ENCODE data around the gene MRPL36. TPM values are rescaled to one million over a fixed set of nuclear protein-coding genes. Genes with fewer than 3 reads are reported as not detected.

The MRPL36 gene
- total RNA-seq, 4 donors from 2014 or later = 42.6 to 56.1 (median 46.2) TPM

- Histone ChIP-seq H3K27me3 (peaks cover 0 to 50% (median 0%) of the 10 kb centered on the region in 4 donors), H3K36me3 (no peaks in the 10 kb centered on the region), H3K4me1 (no peaks in the 10 kb centered on the region), H3K4me3 (no peak overlapping the region), H3K27ac (replicated peaks in 1 of 4) (no peak overlapping the region), H3K9me3 (no peaks in the 10 kb centered on the region)
- TF ChIP-seq CTCF (IDR thresholded peaks at IDR 0.05) = no peak
- no peak for TF ChIP-seq POLR2AphosphoS5 (IDR thresholded peaks at IDR 0.05)
- no peak for TF ChIP-seq EP300 (IDR thresholded peaks at IDR 0.05)
- no peak for TF ChIP-seq POLR2A (IDR thresholded peaks at IDR 0.05; ENCODE audit: low read depth)
- intact Hi-C loops (cut with DNase I) = loop anchor here (5.0 kb wide), 1 partner anchor 281 kb away; no protein-coding TSS in a partner anchor
- DNase-seq (ENCODE audit: extremely low spot score) = no peak
- 76% methylated on average over 10 of the region's 11 CpGs for WGBS
Observed at GRCh38 chr5:1761453-1761755, 38.2 kb downstream of the MRPL36 start.

GRCh38 chr5:1760656-1761452 is 38.8 kb downstream of the MRPL36 start:
- DNase-seq (ENCODE audit: extremely low spot score) = no peak
- TF ChIP-seq CTCF (IDR thresholded peaks at IDR 0.05) (no peak), EP300 (IDR thresholded peaks at IDR 0.05) (no peak), POLR2AphosphoS5 (IDR thresholded peaks at IDR 0.05) (no peak), POLR2A (IDR thresholded peaks at IDR 0.05; ENCODE audit: low read depth) (no peak)
- Histone ChIP-seq H3K27ac (replicated peaks in 1 of 4) (no peak overlapping the region), H3K27me3 (peaks cover 0 to 45% (median 0%) of the 10 kb centered on the region in 4 donors), H3K4me1 (no peaks in the 10 kb centered on the region), H3K4me3 (no peak overlapping the region), H3K36me3 (no peaks in the 10 kb centered on the region), H3K9me3 (no peaks in the 10 kb centered on the region)
- intact Hi-C loops (cut with DNase I) = loop anchor here (5.0 kb wide), 1 partner anchor 281 kb away; no protein-coding TSS in a partner anchor
- WGBS = 76% methylated on average over 23 of the region's 28 CpGs

- Histone ChIP-seq H3K4me3 (no peak overlapping the region), H3K36me3 (no peaks in the 10 kb centered on the region), H3K9me3 (no peaks in the 10 kb centered on the region), H3K4me1 (no peaks in the 10 kb centered on the region), H3K27ac (replicated peaks in 1 of 4) (no peak overlapping the region), H3K27me3 (peaks cover 0 to 39% (median 0%) of the 10 kb centered on the region in 4 donors)
- TF ChIP-seq CTCF (IDR thresholded peaks at IDR 0.05) (no peak), POLR2A (IDR thresholded peaks at IDR 0.05; ENCODE audit: low read depth) (no peak), POLR2AphosphoS5 (IDR thresholded peaks at IDR 0.05) (no peak), EP300 (IDR thresholded peaks at IDR 0.05) (no peak)
- no peak for DNase-seq (ENCODE audit: extremely low spot score)
- intact Hi-C loops (cut with DNase I) = loop anchor here (5.0 kb wide), 1 partner anchor 282 kb away; no protein-coding TSS in a partner anchor
- WGBS = 79% methylated on average over 4 of the region's 4 CpGs
Observed at GRCh38 chr5:1760231-1760630, 39.4 kb downstream of the MRPL36 start.

- H3K4me3 ChIP-seq = no peak overlapping the region
- no peaks in the 10 kb centered on the region for H3K4me1 ChIP-seq
- peaks cover 0 to 39% (median 0%) of the 10 kb centered on the region in 4 donors for H3K27me3 ChIP-seq
- TF ChIP-seq EP300 (IDR thresholded peaks at IDR 0.05) = no peak
- no peak for TF ChIP-seq POLR2AphosphoS5 (IDR thresholded peaks at IDR 0.05)
- TF ChIP-seq CTCF (IDR thresholded peaks at IDR 0.05) = no peak
- intact Hi-C loops (cut with DNase I) = no loop called here
- WGBS = 67% methylated on average over 9 of the region's 13 CpGs
- no peaks in the 10 kb centered on the region for H3K9me3 ChIP-seq
- no peaks in the 10 kb centered on the region for H3K36me3 ChIP-seq
- no peak overlapping the region for H3K27ac ChIP-seq (replicated peaks in 1 of 4)
- DNase-seq (ENCODE audit: extremely low spot score) = no peak
Observed at GRCh38 chr5:1759378-1759970, 40.2 kb downstream of the MRPL36 start.

Data from esophagus muscularis mucosa (tissue), 4 donors.